Measurements from ENCODE around the gene MINDY4B.

The MINDY4B gene

DNA sequence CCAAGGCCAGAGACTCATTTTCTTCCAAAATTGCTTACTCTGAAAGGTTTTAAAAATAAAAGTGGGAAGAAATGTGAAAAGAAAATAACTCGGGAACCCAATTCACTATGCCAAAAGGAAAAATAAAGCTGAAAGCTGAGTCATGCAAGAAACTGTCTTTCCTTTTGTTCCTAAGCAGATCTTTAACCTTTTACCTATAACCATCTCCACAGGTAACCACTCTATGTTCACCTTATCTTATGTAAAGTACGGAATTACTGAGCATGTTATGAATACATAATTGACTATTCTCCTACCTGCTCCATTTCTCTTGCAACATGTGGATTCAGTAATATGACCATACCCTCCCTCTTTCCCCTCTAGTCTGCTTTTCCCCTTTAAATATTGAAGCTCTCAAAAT is 62.0 kb downstream of the MINDY4B start:
- no peak for DNase-seq

- no peak for DNase-seq
These were observed 64.3 kb downstream of the MINDY4B start for GRCh38 chr3:150840802-150841515.

DNA sequence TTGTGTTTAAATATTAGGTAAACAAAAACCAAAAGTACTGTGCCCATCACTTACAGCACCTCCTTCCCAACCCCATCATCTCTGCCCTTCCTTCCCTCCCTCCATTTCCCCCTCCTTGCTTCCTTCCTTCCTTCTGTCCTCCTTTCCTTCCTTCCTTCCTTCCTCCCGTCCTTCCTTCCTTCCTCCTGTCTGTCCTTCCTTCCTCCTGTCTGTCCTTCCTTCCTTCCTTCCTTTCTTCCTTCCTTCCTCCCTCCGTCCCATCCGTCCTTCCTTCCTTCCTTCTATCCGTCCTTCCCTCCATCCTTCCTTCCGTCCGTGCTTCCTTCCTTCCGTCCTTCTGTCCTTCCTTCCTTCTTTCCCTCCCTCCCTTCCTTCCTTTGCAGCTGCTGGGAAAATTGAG is 74.5 kb downstream of the MINDY4B start:
- DNase-seq: no peak

- peak; percentile 2 for DNase-seq
These were observed 75.1 kb downstream of the MINDY4B start for GRCh38 chr3:150830094-150830681.

GRCh38 chr3:150829408-150829807 is 75.8 kb downstream of the MINDY4B start:
- DNase-seq: no peak

DNA sequence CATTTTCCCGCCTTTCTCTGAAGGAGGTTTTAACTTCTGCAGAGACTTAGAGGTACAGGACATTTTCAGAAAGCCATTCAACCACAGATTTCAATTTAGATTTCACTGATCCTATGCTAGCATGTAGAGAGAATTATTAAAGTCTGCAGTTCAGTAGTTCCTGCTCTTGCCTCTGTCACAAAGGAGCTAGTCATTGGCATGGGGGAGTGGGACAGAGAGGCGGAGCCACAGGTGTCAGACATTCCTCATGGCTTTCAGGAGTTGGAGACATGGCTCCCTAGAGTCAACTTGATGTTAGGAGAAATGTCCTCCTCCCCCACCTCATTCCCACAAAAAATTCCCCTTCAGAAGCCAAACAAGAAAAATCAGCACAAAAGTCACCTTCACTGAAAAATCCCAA is 76.2 kb downstream of the MINDY4B start:
- no peak for DNase-seq

DNA sequence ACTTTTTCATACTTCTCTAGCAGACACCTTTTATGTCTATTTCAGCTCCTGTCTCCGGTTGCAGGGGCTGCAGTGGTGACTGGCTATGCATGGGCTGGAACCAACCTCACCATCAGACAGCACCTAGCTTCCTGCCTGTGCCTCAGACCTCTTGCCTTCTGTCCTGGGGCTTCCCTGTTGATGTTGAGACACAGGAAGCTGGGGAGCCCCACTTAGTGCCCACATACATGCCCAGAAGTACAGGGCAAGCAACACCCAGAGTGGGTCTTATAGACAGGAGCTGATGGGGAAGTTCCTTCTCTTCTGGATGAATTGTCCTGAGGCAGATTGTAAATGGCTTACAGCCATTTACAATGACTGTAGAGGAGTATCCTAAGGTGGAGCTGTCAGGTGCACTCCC is 77.0 kb downstream of the MINDY4B start:
- no peak for DNase-seq

DNA sequence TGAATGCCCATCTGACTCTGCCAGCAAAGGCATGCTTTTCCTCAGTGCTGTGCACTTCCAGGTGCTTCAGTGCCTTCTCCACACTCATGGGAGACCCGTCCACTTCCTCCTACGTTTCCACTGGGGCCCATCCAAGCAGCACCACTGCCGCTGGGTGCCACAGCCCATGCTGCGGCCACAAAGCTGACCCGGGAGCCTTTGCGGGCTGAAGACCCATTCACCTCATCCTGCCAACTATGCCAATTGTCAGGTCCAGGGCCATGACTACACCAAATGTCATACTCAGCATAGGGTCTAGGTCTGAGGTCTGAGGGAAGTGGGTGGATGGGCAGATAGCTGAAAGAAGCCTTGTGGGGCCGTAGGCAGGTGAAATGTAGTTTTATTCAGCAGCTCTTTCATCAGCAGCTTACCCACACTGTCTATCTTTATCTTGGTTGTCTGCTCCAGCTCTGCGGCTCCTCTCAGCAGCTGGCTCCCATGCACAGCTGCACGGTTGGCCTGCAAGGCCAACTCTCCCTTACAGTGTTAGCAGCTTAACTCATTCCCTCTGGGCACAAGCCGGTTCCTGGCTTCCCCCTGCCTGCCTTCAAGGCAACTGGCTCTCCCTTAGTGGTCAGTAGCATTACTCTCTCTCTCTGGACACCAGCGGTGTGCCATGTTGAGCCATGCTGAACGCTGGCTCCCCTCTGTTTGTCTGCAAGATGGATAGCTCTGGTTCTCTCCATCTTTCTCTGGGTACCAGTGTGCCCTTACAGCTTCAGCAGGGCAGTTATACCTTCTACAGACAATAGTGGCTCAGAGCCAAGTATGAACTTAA is 78.6 kb downstream of the MINDY4B start:
- DNase-seq: no peak

DNA sequence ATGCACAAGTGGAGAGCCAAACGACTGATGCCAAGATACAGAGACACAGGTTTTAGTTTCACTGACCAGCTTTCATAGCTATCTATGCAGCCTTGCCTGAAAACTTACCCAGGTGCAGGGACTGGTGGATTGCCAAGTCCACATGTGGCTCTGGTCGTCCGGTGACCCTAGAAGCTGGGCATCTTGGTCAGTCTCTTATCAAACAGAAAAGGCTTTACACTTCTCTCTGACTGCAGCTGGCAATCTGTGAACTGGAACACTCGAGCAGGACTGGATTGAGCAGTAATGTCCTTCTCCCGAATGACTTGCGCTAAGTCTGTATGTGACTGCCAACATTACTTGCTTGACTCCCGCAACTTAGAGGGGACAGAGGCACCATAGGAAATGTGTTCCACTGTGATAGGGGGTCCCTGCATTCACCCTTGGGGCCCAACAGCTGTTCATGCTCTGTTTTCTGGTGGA is 79.3 kb downstream of the MINDY4B start:
- no peak for DNase-seq

DNA sequence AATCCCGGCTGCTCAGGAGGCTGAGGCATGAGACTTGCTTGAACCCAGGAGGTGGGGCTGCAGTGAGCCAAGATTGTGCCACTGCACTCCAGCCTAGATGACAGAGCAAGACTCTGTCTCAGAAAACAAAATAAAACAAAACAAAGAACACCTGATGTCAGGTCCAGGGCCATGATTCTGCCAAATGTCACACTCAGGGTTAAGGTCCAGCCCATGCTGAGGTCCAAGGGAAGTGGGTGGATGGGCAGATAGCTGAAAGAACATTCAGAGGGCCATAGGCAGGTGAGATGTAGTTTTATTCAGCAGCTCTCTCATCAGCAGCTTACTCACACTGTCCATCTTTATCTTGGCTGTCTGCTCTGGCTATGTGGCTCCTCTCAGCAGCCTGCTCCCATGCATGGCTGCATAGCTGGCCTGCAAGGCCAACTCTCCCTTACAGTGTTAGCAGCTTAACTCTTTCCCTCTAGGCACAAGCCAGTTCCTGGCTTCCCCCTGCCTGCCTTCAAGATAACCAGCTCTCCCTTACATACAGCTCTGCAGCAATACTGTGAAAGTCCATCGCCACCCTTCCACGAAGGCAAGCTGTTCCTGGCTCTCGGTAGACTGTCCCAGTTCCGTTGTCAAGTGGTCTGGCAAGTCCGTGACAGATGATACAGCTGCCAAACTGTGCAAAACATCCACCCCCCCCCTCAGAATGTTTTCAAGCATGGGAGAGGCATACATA is 79.9 kb downstream of the MINDY4B start:
- DNase-seq: no peak

DNA sequence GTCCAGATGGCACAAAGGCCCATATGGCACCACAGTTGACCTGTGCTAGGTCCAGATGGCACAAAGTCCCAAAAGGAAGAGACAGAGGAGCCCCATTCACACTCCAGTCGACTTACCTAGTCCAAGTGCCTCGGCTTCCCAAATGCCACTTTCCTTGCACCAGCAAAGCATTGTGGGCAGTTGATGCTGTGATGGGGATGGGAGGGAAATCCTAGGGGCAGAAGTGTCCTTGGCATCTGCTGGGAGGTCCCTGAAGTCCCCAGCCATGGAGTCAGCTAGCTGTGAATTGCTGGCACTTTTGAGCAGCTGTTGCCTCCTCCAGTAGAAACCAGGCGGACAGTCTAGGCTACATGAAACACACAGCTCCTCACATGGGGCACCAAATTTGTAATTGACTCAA is 82.0 kb downstream of the MINDY4B start:
- no peak for DNase-seq

DNA sequence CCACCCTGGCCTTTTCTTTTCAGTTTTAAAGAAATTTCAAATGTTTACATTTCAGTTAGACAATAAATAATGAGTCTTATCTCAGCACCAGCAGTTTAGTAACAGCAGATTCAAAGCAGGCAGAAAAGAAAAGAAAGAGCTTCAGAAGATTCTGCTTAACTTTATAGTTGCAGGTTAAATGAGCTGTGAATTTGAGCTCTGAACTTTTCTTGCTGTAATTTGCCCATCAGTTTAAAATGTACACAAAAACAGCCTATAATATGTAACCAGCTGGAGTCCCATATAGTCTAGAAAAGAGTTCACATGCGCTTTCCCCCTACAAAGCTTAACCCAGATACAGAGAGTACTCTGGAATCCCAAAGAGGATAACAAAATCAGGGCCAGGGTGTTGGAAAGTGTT is 82.6 kb downstream of the MINDY4B start:
- DNase-seq: no peak

Data from CD4-positive, alpha-beta T cell treated with Interleukin-12 subunit alpha and Interleukin-12 subunit beta, for 1 hour (primary cell).